ENCODE data around the gene TRPM3. TPM values are rescaled to one million over a fixed set of nuclear protein-coding genes. Genes with fewer than 3 reads are reported as not detected.

The TRPM3 gene
- total and polyA plus RNA-seq, 4 donors: 0.07 to 0.89 (median 0.67) TPM

GRCh38 chr9:70486127-70486526 is 635.3 kb downstream of the TRPM3 start:
- no peak for TF ChIP-seq HNF4A (conservative IDR thresholded peaks at IDR 0.05)
- no peak for TF ChIP-seq RXRA (IDR thresholded peaks at IDR 0.05)
- no peak for TF ChIP-seq ZBTB33 (IDR thresholded peaks at IDR 0.05)
- TF ChIP-seq TAF1 (conservative IDR thresholded peaks at IDR 0.05): no peak
- no peaks in the 10 kb centered on the region for H3K36me3 ChIP-seq (ENCODE audit: control insufficient read depth in 4 of 4, insufficient read depth in 3 of 4, low read depth in 1 of 4, low read length in 3 of 4)
- DNase-seq (ENCODE audit: low spot score): no peak
- H3K9me3 ChIP-seq (ENCODE audit: control insufficient read depth in 4 of 4, low read length in 3 of 4): no peaks in the 10 kb centered on the region
- H3K4me3 ChIP-seq (ENCODE audit: low read depth in 1 of 3, low read length in 3 of 3): no peak overlapping the region
- no peaks in the 10 kb centered on the region for H3K27me3 ChIP-seq (ENCODE audit: control insufficient read depth in 4 of 4, insufficient read depth in 4 of 4, low read length in 3 of 4)
- 84% methylated on average over 3 of the region's 3 CpGs for WGBS
- H3K9ac ChIP-seq (ENCODE audit: low read depth in 1 of 2, low read length in 2 of 2): no peak overlapping the region
- peaks cover 0 to 17% (median 5%) of the 10 kb centered on the region in 4 donors for H3K4me1 ChIP-seq (ENCODE audit: control insufficient read depth in 4 of 4, insufficient read depth in 4 of 4, low read length in 3 of 4)
- peak overlapping the region in 1 of 2 donors; percentile 63 for H3K27ac ChIP-seq (ENCODE audit: low read depth in 1 of 2, low read length in 2 of 2)

DNA sequence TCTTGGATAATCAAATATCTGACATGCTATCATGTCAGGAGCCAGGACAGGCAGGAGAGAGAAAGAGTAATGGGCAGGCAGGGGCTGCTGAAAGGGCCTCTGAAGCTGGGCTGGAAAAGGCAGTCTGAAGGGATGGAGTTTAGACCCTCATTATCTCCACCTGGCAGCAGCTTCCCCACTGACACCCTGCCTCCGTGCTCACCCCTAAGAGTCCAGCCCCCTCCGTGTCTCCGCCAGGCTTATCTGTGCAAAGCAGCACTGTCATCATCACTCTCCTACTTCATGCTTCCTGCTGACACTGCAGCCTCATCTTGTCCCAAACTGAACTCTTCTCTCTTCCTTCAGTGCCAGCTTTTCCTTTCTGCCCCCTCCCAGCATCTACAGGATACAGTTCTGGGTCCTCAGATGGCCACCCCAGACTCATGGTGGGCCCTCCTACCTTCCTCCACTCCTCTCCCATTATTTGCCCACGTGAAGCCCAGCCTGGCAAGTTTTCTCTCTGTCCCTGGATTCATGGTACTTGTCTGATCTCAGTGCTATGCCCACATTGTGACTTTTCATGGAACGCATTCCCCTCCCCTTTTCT is 636.1 kb downstream of the TRPM3 start:
- Histone ChIP-seq H3K9ac (ENCODE audit: low read depth in 1 of 2, low read length in 2 of 2) (no peak overlapping the region), H3K27me3 (ENCODE audit: control insufficient read depth in 4 of 4, insufficient read depth in 4 of 4, low read length in 3 of 4) (no peaks in the 10 kb centered on the region), H3K9me3 (ENCODE audit: control insufficient read depth in 4 of 4, low read length in 3 of 4) (no peaks in the 10 kb centered on the region), H3K36me3 (ENCODE audit: control insufficient read depth in 4 of 4, insufficient read depth in 3 of 4, low read depth in 1 of 4, low read length in 3 of 4) (no peaks in the 10 kb centered on the region), H3K27ac (ENCODE audit: low read depth in 1 of 2, low read length in 2 of 2) (peak overlapping the region; percentile 46 to 63), H3K4me1 (ENCODE audit: control insufficient read depth in 4 of 4, insufficient read depth in 4 of 4, low read length in 3 of 4) (peaks cover 2 to 23% (median 8%) of the 10 kb centered on the region in 4 donors), H3K4me3 (ENCODE audit: low read depth in 1 of 3, low read length in 3 of 3) (no peak overlapping the region)
- 64% methylated on average over 5 of the region's 5 CpGs for WGBS
- DNase-seq (ENCODE audit: low spot score): peak; percentile 74
- TF ChIP-seq NR2F2 (IDR thresholded peaks at IDR 0.05): peak; percentile 10
- peak; percentile 42 for TF ChIP-seq SP1 (IDR thresholded peaks at IDR 0.05)
- TF ChIP-seq RAD21 (IDR thresholded peaks at IDR 0.05): peak in 1 of 2 donors; percentile 24
- TF ChIP-seq HNF4G (IDR thresholded peaks at IDR 0.05): no peak
- TF ChIP-seq RXRA (IDR thresholded peaks at IDR 0.05): peak; percentile 58 to 63

DNA sequence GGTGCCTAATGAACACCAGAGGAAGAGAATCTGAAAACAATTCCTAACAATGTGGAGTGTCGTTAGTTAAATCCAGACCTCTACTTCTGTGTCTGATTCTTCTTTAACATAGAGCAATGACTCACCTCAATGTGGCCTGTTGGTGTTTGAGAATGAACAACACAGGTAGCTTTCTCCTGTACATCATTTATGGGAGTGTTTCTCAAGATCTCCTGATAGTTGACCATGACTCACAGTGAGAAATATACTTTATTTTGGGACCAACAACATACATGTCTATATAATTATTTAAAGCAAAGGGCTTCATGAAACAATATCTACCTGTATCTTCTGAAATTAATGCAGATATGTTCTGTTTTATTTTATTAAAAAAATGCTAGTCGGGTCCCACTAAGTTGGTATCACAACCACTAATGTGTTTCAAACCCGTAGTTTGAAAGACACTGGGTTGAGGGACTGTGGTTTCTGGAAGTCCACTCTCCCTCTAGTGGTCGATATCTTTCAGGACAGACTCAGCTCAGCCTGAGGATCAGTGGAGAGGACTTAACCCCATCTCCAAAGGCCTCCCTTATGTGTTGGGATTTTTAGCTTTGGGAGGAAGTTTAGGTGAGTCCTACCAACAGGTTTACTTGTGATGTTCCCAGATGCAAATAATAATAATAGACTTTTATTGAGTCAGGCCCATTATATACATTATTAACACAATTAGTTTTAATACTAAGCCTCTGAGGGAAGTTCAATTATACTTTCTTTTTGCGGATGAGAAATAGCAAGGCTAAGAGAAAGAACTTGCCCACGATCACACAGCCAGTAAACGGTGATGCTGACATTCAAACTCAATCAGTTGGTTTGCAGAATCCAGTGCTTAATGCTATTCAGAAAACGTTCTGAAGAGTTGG is 636.9 kb downstream of the TRPM3 start:
- TF ChIP-seq FOXA2 (IDR thresholded peaks at IDR 0.05) (no peak), RXRA (IDR thresholded peaks at IDR 0.05) (peak; percentile 54 to 67), SP1 (IDR thresholded peaks at IDR 0.05) (peak; percentile 55), HNF4G (IDR thresholded peaks at IDR 0.05) (no peak), NR2F2 (IDR thresholded peaks at IDR 0.05) (peak; percentile 53), FOXA1 (IDR thresholded peaks at IDR 0.05) (no peak), YY1 (IDR thresholded peaks at IDR 0.05) (peak; percentile 24), RAD21 (IDR thresholded peaks at IDR 0.05) (peak; percentile 93 to 98), MAX (IDR thresholded peaks at IDR 0.05) (peak; percentile 32), HNF4A (conservative IDR thresholded peaks at IDR 0.05) (peak; percentile 20 to 40), JUND (IDR thresholded peaks at IDR 0.05) (peak in 1 of 2 donors; percentile 34)
- TF ChIP-seq, protein P1, sequence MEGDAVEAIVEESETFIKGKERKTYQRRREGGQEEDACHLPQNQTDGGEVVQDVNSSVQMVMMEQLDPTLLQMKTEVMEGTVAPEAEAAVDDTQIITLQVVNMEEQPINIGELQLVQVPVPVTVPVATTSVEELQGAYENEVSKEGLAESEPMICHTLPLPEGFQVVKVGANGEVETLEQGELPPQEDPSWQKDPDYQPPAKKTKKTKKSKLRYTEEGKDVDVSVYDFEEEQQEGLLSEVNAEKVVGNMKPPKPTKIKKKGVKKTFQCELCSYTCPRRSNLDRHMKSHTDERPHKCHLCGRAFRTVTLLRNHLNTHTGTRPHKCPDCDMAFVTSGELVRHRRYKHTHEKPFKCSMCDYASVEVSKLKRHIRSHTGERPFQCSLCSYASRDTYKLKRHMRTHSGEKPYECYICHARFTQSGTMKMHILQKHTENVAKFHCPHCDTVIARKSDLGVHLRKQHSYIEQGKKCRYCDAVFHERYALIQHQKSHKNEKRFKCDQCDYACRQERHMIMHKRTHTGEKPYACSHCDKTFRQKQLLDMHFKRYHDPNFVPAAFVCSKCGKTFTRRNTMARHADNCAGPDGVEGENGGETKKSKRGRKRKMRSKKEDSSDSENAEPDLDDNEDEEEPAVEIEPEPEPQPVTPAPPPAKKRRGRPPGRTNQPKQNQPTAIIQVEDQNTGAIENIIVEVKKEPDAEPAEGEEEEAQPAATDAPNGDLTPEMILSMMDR (IDR thresholded peaks at IDR 0.05; ENCODE audit: low read depth, low read length, missing input control): peak; percentile 76
- no peaks in the 10 kb centered on the region for H3K36me3 ChIP-seq (ENCODE audit: control insufficient read depth in 4 of 4, insufficient read depth in 3 of 4, low read depth in 1 of 4, low read length in 3 of 4)
- H3K27me3 ChIP-seq (ENCODE audit: control insufficient read depth in 4 of 4, insufficient read depth in 4 of 4, low read length in 3 of 4): no peaks in the 10 kb centered on the region
- peaks cover 7 to 31% (median 14%) of the 10 kb centered on the region in 4 donors for H3K4me1 ChIP-seq (ENCODE audit: control insufficient read depth in 4 of 4, insufficient read depth in 4 of 4, low read length in 3 of 4)
- DNase-seq (ENCODE audit: low spot score): no peak
- WGBS: 44% methylated on average over 8 of the region's 8 CpGs
- H3K4me3 ChIP-seq (ENCODE audit: low read depth in 1 of 3, low read length in 3 of 3): no peak overlapping the region
- peak overlapping the region; percentile 46 to 63 for H3K27ac ChIP-seq (ENCODE audit: low read depth in 1 of 2, low read length in 2 of 2)
- H3K9me3 ChIP-seq (ENCODE audit: control insufficient read depth in 4 of 4, low read length in 3 of 4): no peaks in the 10 kb centered on the region
- H3K9ac ChIP-seq (ENCODE audit: low read depth in 1 of 2, low read length in 2 of 2): peak overlapping the region in 1 of 2 donors; percentile 59

Measured in liver (tissue), 9 donors.